OCI-LY1 (cell line): Measurements from ENCODE around the gene UIMC1.

Source experiments
- EZH2 ChIP-seq: fragments of 200-600 bp; sonication (generic), shearing (Covaris generic); IDR thresholded peaks from 2 replicates; pipeline ENCODE4 v1.8.0; 2017; ENCODE audit warnings: borderline replicate concordance, mixed run types, mild to moderate bottlenecking, antibody characterized with exemption, low read length, moderate library complexity, mixed read lengths
- TF ChIP-seq, protein P1 (sequence below): fragments of 200-600 bp; sonication (generic), shearing (Covaris generic); IDR thresholded peaks from 2 replicates; pipeline ENCODE4 v1.5.1; 2017; ENCODE audit warnings: mild to moderate bottlenecking, antibody characterized with exemption, low read length, moderate library complexity, mixed read lengths

DNA sequence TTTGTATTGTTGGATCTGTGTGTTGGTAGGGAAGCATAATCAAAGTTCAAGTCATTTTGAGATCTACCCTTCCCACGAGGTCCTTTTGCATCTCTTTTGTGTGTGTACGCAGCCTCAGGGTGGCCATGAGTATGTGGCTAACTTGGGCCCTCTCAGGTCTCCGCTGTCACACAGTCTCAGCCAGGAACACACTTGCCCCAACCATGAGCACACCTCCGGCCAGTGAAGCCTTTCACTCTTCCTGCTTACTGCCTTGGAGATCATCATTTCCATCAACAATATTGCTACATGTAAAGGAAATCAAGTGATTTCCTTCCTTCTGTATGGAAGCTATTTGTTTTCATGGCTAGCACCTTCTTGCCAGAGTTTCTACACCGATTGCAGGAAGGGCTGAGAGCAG, 29.9 kb upstream of the UIMC1 start:
- TF ChIP-seq, protein P1, sequence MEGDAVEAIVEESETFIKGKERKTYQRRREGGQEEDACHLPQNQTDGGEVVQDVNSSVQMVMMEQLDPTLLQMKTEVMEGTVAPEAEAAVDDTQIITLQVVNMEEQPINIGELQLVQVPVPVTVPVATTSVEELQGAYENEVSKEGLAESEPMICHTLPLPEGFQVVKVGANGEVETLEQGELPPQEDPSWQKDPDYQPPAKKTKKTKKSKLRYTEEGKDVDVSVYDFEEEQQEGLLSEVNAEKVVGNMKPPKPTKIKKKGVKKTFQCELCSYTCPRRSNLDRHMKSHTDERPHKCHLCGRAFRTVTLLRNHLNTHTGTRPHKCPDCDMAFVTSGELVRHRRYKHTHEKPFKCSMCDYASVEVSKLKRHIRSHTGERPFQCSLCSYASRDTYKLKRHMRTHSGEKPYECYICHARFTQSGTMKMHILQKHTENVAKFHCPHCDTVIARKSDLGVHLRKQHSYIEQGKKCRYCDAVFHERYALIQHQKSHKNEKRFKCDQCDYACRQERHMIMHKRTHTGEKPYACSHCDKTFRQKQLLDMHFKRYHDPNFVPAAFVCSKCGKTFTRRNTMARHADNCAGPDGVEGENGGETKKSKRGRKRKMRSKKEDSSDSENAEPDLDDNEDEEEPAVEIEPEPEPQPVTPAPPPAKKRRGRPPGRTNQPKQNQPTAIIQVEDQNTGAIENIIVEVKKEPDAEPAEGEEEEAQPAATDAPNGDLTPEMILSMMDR = no peak
- no peak for TF ChIP-seq EZH2
